SK-N-DZ (cell line): ENCODE results near the gene AP2A2.

Experiments
- DNase-seq: peaks from one replicate; pipeline ENCODE4 v3.0.0-alpha.2; 2015; ENCODE audit warnings: low spot score

The AP2A2 gene

DNA sequence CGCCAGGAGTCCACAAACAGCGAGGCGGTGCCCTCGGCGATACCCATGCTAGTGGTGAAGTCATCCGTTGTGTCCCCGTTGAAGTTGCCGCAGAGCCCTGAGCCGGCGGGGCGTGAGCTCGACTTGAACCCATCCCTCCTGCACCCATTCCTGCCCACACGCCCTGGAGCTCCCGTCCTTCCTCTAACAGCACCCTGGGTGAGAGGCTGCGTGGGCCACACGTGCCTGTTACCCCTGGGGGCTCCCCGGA is 102.5 kb downstream of the AP2A2 start:
- no peak for DNase-seq

DNA sequence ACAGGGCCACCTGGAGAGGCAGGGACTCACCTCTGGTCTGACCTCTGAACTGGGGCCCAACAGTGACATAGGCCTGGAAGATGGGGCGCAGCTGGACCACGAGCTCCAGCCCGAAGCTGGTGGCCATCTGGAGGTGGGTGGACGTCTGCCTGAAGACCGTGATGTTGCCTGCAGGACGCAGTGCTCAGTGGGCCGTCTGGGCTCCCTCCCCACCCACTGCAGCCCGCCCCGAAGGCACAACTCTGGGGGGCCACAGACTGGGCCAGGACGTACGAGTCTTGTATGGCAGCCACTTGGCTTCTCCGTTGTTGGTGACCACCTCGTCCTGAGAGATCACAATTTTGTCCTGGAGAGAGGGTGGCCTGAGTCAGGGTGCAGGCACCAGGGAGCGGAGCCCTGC is 102.9 kb downstream of the AP2A2 start:
- no peak for DNase-seq

GRCh38 chr11:1029051-1029450 is 103.4 kb downstream of the AP2A2 start:
- no peak for DNase-seq

GRCh38 chr11:1029654-1030053 is 104.0 kb downstream of the AP2A2 start:
- DNase-seq, result no peak

DNA sequence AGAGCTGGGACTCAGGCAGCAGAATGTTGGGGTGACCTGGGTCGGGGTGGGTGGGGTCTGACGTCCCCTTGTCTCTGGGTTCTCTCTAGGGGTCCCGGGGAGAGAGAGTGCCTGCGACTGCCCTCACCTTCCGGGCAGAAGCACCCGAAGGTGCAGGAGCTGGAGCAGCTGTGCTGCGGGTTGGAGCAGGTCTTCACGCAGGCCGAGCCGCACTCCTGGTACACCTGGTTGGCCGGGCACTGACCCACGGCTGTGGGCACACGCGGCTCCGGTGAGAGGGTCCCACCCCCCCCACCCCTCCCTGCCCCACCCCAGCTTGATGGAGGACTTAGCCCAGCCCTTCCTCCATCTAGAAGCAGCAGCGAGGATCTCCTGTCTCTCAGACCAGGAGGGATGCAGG is 104.4 kb downstream of the AP2A2 start:
- DNase-seq, result no peak

DNA sequence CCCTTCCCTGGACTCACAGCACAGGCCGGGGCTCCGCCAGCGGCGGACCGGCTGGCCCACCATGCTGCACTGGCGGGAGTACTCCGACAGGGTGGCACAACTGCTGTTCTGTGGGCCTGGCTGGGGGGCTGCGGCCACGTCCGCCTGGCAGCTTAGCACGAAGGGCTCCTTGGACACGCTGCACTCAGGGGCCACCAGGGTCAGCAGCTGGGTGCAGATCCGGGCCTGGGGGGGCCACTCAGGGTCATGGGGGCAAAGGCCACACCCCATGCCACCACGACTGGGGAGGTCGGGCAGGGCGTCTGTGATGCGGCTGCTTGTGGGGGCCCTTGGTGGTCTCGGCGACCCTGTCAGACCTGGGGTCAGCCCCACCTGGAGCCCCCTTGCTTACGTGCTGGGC is 104.9 kb downstream of the AP2A2 start:
- no peak for DNase-seq

DNA sequence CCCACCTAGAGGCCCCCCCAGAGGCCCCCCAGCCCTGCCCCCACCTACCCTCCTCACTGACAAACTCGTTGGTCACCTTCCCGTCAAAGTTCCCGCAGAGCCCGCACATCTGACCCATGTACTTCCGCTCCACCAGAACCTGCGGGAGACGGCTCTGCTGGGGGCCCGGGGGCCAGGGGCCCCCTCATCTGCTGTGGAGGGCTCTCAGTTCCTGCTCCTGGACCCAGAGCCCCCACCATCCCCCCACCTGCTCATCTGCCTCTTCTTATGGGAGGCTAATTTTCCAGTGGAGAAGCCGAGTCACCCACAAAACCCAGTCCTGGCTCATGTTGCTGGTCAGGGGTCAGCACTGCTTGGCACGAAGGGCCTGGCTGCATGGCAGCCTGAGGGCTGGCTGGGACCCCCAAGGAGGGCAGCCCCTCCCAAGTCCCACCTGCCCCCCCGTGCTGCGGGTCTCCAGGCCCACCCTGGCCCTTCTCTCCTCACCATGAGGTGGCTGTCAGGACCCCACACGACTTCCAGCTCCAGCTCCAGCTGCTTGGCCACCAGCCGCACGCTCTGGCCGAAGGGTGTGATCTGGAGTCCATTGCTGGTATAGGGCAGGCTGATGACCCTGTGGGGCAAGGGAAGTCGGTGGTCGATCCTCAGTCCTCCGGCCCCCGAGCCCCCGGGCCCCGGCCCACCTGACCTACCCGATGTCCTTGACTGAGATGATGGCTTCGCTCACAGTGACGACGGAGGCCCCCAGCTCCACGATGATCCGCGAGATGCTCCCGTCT is 105.6 kb downstream of the AP2A2 start:
- no peak for DNase-seq

GRCh38 chr11:1032310-1032891 is 106.7 kb downstream of the AP2A2 start:
- DNase-seq, result no peak

DNA sequence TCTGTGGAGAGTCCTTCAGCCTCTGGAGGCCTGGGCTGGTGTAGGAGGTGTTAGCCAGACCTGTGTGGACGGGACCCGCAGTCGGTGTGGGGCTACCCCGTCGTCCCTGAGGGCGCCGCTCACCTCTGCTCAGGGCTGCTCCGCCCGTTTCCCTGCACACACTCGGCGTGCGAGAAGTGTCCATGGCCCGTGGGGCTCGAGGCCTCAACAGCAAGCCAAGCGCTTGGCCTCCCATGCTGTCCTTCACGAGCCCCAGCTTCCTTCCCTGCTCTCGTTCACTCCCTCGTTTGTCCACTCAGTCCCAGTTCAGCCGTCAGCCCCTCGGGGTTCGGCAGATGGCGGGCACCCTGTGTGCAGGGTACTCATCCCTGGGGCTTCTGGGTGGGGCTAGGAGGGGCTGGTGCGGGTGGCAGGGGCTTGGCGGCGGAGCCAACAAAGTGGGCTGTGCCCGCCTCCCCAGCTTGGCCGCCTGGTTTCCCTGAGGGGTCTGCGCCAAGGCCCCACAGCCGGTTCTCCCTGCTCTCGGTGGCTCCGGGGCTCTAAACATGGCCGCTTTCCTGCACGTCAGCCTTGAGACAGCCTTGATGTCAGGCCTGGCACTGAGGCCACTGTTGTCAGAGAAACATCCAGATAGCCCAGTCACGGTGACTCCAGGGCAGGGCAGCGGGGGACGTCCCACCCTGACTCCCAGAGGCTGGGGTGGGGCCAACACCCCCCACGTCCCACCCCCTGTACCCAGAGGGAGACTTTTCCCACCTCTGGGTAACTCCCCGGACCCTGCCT is 107.5 kb downstream of the AP2A2 start:
- no peak for DNase-seq

DNA sequence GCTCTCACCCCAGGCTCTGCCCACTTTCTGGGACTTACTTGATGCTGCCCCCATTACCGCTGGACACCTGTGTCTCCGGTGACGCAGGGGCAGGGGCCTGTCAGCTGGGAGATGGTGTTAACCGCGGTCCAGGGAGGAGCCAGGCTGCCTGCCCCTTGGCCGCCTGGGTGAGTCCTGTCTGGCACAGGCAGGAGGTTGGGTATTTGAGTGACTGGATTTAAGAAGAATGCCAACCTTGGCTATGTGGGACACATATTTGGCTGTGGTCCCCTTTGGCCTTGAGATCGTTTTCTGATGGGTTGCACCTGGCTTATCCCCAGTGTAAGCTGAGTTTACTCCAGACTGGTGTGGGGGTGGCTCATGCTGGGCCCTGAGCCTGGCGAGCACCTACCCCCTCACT is 108.3 kb downstream of the AP2A2 start:
- DNase-seq, result no peak

DNA sequence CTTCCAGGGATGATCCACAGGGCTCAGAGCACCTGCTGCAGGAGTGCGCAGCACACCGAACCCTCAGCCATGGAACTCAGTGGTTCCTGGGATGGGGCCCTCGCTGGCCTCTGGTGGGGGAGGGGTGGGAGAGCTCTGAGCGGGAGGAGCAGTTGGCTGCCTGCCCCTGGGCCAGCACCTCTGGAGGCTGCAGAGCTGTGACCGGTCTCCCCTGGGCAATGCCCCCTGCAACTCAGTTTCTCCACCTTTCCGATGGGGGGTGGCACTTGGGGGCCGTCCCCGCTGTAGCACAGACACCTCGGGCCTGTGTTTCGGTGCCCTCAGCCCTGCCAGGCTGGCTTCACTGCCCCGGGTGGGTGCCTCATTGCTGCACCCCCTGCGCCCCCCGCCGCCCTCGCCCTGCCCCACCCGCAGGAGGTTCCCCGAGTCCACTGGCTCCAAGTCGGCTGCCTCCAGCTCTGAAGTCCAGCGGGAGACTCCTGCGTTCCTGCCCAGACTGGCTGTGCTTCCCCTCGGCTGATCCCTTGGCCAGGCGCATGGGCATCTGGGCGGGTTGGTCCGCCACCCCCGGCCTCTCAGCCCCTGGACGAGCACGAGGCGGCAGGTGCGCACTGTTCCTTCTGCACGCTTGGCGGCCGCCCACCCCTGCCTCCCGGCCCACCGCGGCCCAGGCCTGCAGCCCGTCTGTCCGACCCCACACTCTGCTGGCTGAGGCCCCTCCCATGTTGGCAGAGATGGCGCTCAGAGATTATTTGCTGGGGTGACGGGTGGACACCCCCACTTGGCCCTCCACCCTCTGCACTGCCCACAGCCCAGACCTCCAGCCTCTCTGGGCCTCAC is 109.0 kb downstream of the AP2A2 start:
- no peak for DNase-seq

- no peak for DNase-seq
Observed at GRCh38 chr11:1035577-1036283, 110.1 kb downstream of the AP2A2 start.

GRCh38 chr11:1036303-1036923 is 110.7 kb downstream of the AP2A2 start, which contains the start of gene MUC6:
TSS of gene MUC6 (minus strand) at chr11:1036718. CDS start at chr11:1036655, 63 bp downstream.
- no peak for DNase-seq

GRCh38 chr11:1036931-1037330 is 111.3 kb downstream of the AP2A2 start:
- no peak for DNase-seq

DNA sequence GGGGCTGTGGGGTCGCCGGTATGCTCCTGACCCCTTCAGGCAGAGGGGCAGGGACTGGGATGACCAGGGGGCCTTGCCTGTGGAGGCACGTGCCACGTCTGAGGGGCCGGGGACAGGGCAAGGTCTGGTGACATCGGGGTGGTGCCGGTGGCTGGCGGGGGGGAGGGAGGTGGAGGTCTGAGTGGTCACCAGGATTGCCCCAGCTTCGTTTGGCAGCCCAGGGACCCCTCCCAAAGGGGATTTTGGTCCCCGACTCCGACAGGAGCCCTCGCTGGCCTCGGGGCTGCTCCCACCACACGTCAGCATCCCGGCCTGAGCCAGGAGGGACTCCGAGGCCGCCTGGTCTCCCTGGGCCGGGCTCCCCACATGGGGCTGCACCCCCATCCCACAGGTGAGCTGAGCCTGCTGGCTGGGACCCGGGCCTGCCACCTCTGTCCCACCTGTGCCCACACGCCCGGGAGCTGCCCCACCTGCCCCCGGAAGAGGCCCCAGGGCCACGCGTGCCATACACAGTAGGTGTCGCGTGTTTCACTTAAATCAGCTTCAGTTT is 111.9 kb downstream of the AP2A2 start:
- DNase-seq, result no peak

DNA sequence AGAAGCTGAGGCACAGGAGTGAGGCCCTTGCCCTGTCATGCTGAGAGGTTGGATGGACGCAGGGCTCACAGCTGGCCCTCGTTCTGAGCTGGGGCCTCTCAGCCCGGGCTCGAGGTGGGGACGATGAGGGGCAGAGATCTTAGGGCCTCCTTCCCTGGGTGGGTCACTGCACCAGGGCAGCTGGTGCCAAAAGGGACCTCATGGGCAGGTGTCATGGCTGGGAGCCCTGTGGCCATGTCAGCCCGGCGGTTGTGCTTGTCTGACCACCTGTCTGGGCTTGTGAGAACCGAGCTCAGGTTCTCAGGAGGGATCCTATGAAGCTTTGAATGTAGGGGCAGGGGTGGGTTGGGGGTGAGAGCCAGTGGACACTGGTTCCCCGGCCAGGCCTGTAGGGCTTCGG is 112.7 kb downstream of the AP2A2 start:
- no peak for DNase-seq

GRCh38 chr11:1038921-1039320 is 113.3 kb downstream of the AP2A2 start:
- DNase-seq, result no peak

- DNase-seq, result no peak
Observed at GRCh38 chr11:1039481-1040427, 114.1 kb downstream of the AP2A2 start.

- no peak for DNase-seq
Observed at GRCh38 chr11:1040428-1041148, 114.9 kb downstream of the AP2A2 start.
